Measurements from ENCODE around the gene VGLL1. TPM values are rescaled to one million over a fixed set of nuclear protein-coding genes. Genes with fewer than 3 reads are reported as not detected.

The VGLL1 gene
- total and polyA plus RNA-seq, 2 experiments from 2014 or later, result not detected

GRCh38 chrX:136585262-136585661 lies 53.2 kb downstream of the VGLL1 start:
- peaks cover 2% of the 10 kb centered on the region for H3K27me3 Mint-ChIP-seq (ENCODE audit: insufficient read depth, low read depth, poor library complexity)
- Histone ChIP-seq H3K4me2 (no peak overlapping the region), H3K9me2 (ENCODE audit: insufficient read depth) (no peaks in the 10 kb centered on the region), H3K4me1 (ENCODE audit: insufficient read depth) (no peaks in the 10 kb centered on the region), H2AFZ (no peak overlapping the region), H3F3A (replicated peaks; ENCODE audit: low read depth) (no peaks in the 10 kb centered on the region), H3K27me3 (ENCODE audit: insufficient read depth) (no peaks in the 10 kb centered on the region), H3K36me3 (ENCODE audit: insufficient read depth) (no peaks in the 10 kb centered on the region), H3K4me3 (no peak overlapping the region), H4K20me1 (replicated peaks; ENCODE audit: insufficient read depth) (no peaks in the 10 kb centered on the region), H3K79me2 (replicated peaks; ENCODE audit: insufficient read depth) (no peaks in the 10 kb centered on the region), H3K27ac (ENCODE audit: low read depth) (no peak overlapping the region)
- peaks cover 22% of the 10 kb centered on the region; the same call in 2 of the 3 replicates for H3K4me1 Mint-ChIP-seq
- H3K36me3 Mint-ChIP-seq (ENCODE audit: low read depth), result no peaks in the 10 kb centered on the region
- TF ChIP-seq ZNF114 (CRISPR knock-in tag; IDR thresholded peaks at IDR 0.05), result no peak
- TF ChIP-seq POLR2AphosphoS5 (IDR thresholded peaks at IDR 0.05; ENCODE audit: low read depth), result no peak
- TF ChIP-seq JUNB (IDR thresholded peaks at IDR 0.05; ENCODE audit: unreplicated experiment), result no peak
- TF ChIP-seq EZH2phosphoT487 (IDR thresholded peaks at IDR 0.05; ENCODE audit: unreplicated experiment), result no peak
- TF ChIP-seq STAT1 (IDR thresholded peaks at IDR 0.05; ENCODE audit: unreplicated experiment), result no peak
- no peak for TF ChIP-seq ZNF462 (CRISPR knock-in tag; IDR thresholded peaks at IDR 0.05)
- no peak for TF ChIP-seq CTCF (conservative IDR thresholded peaks at IDR 0.05; ENCODE audit: low read depth in 2 of 2)
- TF ChIP-seq EZH2 (IDR thresholded peaks at IDR 0.05; ENCODE audit: low read depth, unreplicated experiment), result no peak
- TF ChIP-seq REST (IDR thresholded peaks at IDR 0.05; ENCODE audit: unreplicated experiment), result no peak
- H3K4me3 Mint-ChIP-seq, result no peak overlapping the region
- ATAC-seq, result no peak
- DNase-seq (ENCODE audit: low spot score), result no peak
- H3K9me3 Mint-ChIP-seq, result no peaks in the 10 kb centered on the region
- H3K27ac Mint-ChIP-seq, result no peak overlapping the region
